GM12892 (cell line): ENCODE results near the gene ELK4.

Source experiments
- POLR2A ChIP-seq: IDR thresholded peaks from 2 replicates; pipeline ENCODE4 v1.6.1; 2011; ENCODE audit warnings: low read depth, low read length, control low read depth
- POLR2AphosphoS5 ChIP-seq: IDR thresholded peaks from 2 replicates; pipeline ENCODE4 v1.6.1; 2011; ENCODE audit warnings: low read depth, low read length, control low read depth
- TAF1 ChIP-seq: IDR thresholded peaks from 2 replicates; pipeline ENCODE4 v1.6.1; 2011; ENCODE audit warnings: low read depth, mild to moderate bottlenecking, control low read depth, low read length, borderline replicate concordance

GRCh38 chr1:205576011-205576410 is 55.8 kb downstream of the ELK4 start:
- no peak for TF ChIP-seq POLR2A
- no peak for TF ChIP-seq TAF1
- TF ChIP-seq POLR2AphosphoS5: no peak
